AG10803 (cell line): ENCODE results near the gene PCBP3.

Experiments used
- DNase-seq: peaks from one replicate; pipeline ENCODE4 v3.0.0; 2010; ENCODE audit warnings: low read depth
- H3K4me3 ChIP-seq: 2 replicates; pipeline ENCODE4 v1.5.1; 2011; ENCODE audit warnings: mild to moderate bottlenecking, low read length, control low read depth
- CTCF ChIP-seq: conservative IDR thresholded peaks from 2 replicates; pipeline ENCODE4 v1.5.1; 2011; ENCODE audit warnings: mild to moderate bottlenecking, low read length, control low read depth, inconsistent platforms

Gene PCBP3

GRCh38 chr21:45724994-45725843 lies 81.7 kb downstream of the PCBP3 start:
- no peak overlapping the region for H3K4me3 ChIP-seq
- no peak for DNase-seq
- no peak for TF ChIP-seq CTCF

- H3K4me3 ChIP-seq, result no peak overlapping the region
- DNase-seq, result no peak
- no peak for TF ChIP-seq CTCF
Observed at GRCh38 chr21:45725844-45726200, 82.3 kb downstream of the PCBP3 start.

- H3K4me3 ChIP-seq, result no peak overlapping the region
- DNase-seq, result no peak
Observed at GRCh38 chr21:45726438-45726837, 82.9 kb downstream of the PCBP3 start.

GRCh38 chr21:45727390-45727789 lies 83.9 kb downstream of the PCBP3 start:
- TF ChIP-seq CTCF, result no peak
- H3K4me3 ChIP-seq, result no peak overlapping the region
- DNase-seq, result no peak

More at GRCh38 chr21:45726438-45726837, 82.9 kb downstream of the PCBP3 start:
- TF ChIP-seq CTCF, result no peak

GRCh38 chr21:45735259-45736000 lies 91.9 kb downstream of the PCBP3 start:
- no peak for DNase-seq
- TF ChIP-seq CTCF, result no peak
- H3K4me3 ChIP-seq, result no peak overlapping the region

GRCh38 chr21:45736042-45736689 lies 92.6 kb downstream of the PCBP3 start:
- H3K4me3 ChIP-seq, result no peak overlapping the region
- no peak for TF ChIP-seq CTCF
- no peak for DNase-seq
